Astrocyte (in vitro differentiated cells and primary cell): Measurements from ENCODE around the gene IKZF2. TPM values are rescaled to one million over a fixed set of nuclear protein-coding genes. Genes with fewer than 3 reads are reported as not detected.

Experiments used
- DNase-seq: peaks from one replicate; pipeline ENCODE4 v3.0.0-alpha.2; 2010; ENCODE audit warnings: low read depth
- FAIRE-seq: peaks from 2 replicates; lab custom pipeline; 2011; peaks lifted over from hg19 to GRCh38; lab: Jason Lieb, UNC
- H2AFZ ChIP-seq: 2 replicates; pipeline ENCODE4 v1.6.0; 2012; ENCODE audit warnings: low read depth, low read length, inconsistent platforms
- H3K27ac ChIP-seq: 2 replicates; pipeline ENCODE4 v1.5.1; 2011; ENCODE audit warnings: low read depth, low read length, inconsistent platforms
- H3K27me3 ChIP-seq: 2 replicates; pipeline ENCODE4 v1.6.0; 2011; ENCODE audit warnings: low read length, inconsistent platforms; ENCODE audit not compliant: insufficient read depth
- H3K36me3 ChIP-seq: 2 replicates; pipeline ENCODE4 v1.5.1; 2011; ENCODE audit warnings: low read length, inconsistent platforms; ENCODE audit not compliant: insufficient read depth
- H3K4me1 ChIP-seq: 2 replicates; pipeline ENCODE4 v1.5.1; 2011; ENCODE audit warnings: low read length, inconsistent platforms; ENCODE audit not compliant: insufficient read depth
- H3K4me2 ChIP-seq: 2 replicates; pipeline ENCODE4 v1.6.0; 2012; ENCODE audit warnings: low read length, inconsistent platforms
- H3K4me3 ChIP-seq: 2 replicates; pipeline ENCODE4 v1.5.1; 2011; ENCODE audit warnings: low read depth, mild to moderate bottlenecking, low read length, inconsistent platforms; ENCODE audit not compliant: insufficient read depth
- H3K79me2 ChIP-seq: 2 replicates; pipeline ENCODE4 v1.6.0; 2012; ENCODE audit warnings: mild to moderate bottlenecking, low read length, inconsistent platforms; ENCODE audit not compliant: insufficient read depth
- H3K9ac ChIP-seq: 2 replicates; pipeline ENCODE4 v1.6.0; 2012; ENCODE audit warnings: mild to moderate bottlenecking, low read length, inconsistent platforms
- H3K9me3 ChIP-seq: 2 replicates; pipeline ENCODE4 v1.5.1; 2012; ENCODE audit warnings: low read depth, mild to moderate bottlenecking, low read length, inconsistent platforms; ENCODE audit not compliant: insufficient read depth
- H4K20me1 ChIP-seq: 2 replicates; pipeline ENCODE4 v1.6.0; 2012; ENCODE audit warnings: low read length, inconsistent platforms; ENCODE audit not compliant: insufficient read depth
- H3K27ac Mint-ChIP-seq: one replicate; pipeline ENCODE4 v1.8.0; 2021; ENCODE audit warnings: mild to moderate bottlenecking, mixed read lengths; ENCODE audit not compliant: unreplicated experiment
- H3K27me3 Mint-ChIP-seq: one replicate; pipeline ENCODE4 v1.8.0; 2021; ENCODE audit warnings: low read depth, mixed read lengths; ENCODE audit not compliant: unreplicated experiment
- H3K36me3 Mint-ChIP-seq: one replicate; pipeline ENCODE4 v1.8.0; 2021; ENCODE audit warnings: low read depth, mixed read lengths; ENCODE audit not compliant: unreplicated experiment
- H3K4me1 Mint-ChIP-seq: one replicate; pipeline ENCODE4 v1.8.0; 2021; ENCODE audit warnings: low read depth, mixed read lengths; ENCODE audit not compliant: unreplicated experiment
- H3K4me3 Mint-ChIP-seq: one replicate; pipeline ENCODE4 v1.8.0; 2021; ENCODE audit warnings: mild to moderate bottlenecking, moderate library complexity, mixed read lengths; ENCODE audit not compliant: unreplicated experiment
- H3K9me3 Mint-ChIP-seq: one replicate; pipeline ENCODE4 v1.8.0; 2021; ENCODE audit warnings: mild to moderate bottlenecking, mixed read lengths; ENCODE audit not compliant: unreplicated experiment
- EZH2 ChIP-seq: IDR thresholded peaks from 2 replicates; pipeline ENCODE4 v1.6.1; 2012; ENCODE audit warnings: mild to moderate bottlenecking, low read length, inconsistent platforms; ENCODE audit not compliant: insufficient read depth
- total RNA-seq: library from RNA; stranded (reverse); gene quantifications from 2 replicates; pipeline ENCODE4 v1.2.1, GENCODE V29; 2021
- TF ChIP-seq, protein P1 (sequence below): IDR thresholded peaks from 2 replicates; pipeline ENCODE4 v1.5.1; 2011; ENCODE audit warnings: low read depth, mild to moderate bottlenecking, inconsistent platforms, low read length, moderate library complexity; ENCODE audit not compliant: insufficient read depth

The IKZF2 gene
- total RNA-seq, 1 donor from 2014 or later, result 15.5 TPM

DNA sequence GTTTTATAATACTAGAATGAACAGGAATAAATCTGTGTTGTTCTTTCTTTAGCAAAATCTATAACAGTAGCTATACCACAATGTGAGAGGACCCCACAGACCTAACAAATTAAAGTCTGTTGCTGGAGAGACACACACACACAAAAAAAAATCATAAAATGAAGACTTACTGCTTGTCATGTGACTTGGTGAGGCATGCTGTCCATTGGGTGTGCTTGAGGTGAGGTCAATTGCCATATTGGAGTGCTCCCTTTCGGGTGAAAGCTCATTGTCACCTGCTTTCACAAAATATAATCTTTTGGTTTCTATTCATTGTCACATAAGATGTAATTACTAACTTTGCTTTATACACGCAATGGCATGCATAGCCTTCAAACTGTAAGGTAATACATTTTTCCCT is 3.9 kb downstream of the IKZF2 start:
- FAIRE-seq, result no peak
- no peaks in the 10 kb centered on the region for H3K4me1 ChIP-seq
- Mint-ChIP-seq H3K4me1 (peaks cover 12% of the 10 kb centered on the region), H3K36me3 (no peaks in the 10 kb centered on the region), H3K9me3 (no peaks in the 10 kb centered on the region), H3K27me3 (no peaks in the 10 kb centered on the region), H3K4me3 (no peak overlapping the region), H3K27ac (no peak overlapping the region)
- DNase-seq, result no peak
- H3K4me2 ChIP-seq, result no peak overlapping the region
- H3K27ac ChIP-seq, result no peak overlapping the region
- no peaks in the 10 kb centered on the region for H3K9me3 ChIP-seq
- no peak overlapping the region for H3K4me3 ChIP-seq
- no peak overlapping the region for H3K9ac ChIP-seq
- H3K79me2 ChIP-seq, result no peaks in the 10 kb centered on the region
- TF ChIP-seq, protein P1, sequence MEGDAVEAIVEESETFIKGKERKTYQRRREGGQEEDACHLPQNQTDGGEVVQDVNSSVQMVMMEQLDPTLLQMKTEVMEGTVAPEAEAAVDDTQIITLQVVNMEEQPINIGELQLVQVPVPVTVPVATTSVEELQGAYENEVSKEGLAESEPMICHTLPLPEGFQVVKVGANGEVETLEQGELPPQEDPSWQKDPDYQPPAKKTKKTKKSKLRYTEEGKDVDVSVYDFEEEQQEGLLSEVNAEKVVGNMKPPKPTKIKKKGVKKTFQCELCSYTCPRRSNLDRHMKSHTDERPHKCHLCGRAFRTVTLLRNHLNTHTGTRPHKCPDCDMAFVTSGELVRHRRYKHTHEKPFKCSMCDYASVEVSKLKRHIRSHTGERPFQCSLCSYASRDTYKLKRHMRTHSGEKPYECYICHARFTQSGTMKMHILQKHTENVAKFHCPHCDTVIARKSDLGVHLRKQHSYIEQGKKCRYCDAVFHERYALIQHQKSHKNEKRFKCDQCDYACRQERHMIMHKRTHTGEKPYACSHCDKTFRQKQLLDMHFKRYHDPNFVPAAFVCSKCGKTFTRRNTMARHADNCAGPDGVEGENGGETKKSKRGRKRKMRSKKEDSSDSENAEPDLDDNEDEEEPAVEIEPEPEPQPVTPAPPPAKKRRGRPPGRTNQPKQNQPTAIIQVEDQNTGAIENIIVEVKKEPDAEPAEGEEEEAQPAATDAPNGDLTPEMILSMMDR, result no peak
- no peak for TF ChIP-seq EZH2
- no peaks in the 10 kb centered on the region for H3K27me3 ChIP-seq
- H3K36me3 ChIP-seq, result no peaks in the 10 kb centered on the region
- no peaks in the 10 kb centered on the region for H4K20me1 ChIP-seq
- no peak overlapping the region for H2AFZ ChIP-seq

DNA sequence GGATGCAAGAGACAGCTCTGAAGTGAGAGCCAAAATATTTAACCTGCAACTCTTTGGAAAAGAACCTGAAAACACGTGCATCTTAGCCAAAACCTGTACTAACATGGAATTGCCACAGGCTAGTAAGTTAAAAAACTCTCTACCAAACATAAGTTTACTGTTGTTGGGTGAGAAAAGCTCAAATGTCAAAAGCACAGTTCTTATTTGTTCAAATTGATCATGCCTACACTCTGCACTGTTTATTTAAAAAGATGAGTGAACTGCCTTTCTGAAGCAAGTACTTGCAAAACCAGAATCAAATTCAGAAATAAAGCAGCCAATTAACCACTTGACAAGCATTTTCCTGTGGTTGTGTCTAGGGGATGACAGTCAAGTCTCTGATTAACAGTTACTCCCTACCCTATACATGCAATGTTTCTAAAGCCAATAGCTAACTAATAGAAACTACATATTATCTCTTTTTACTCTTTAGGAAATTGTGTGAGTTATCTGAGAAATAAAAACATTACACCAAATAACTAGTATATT is 5.6 kb downstream of the IKZF2 start:
- Histone ChIP-seq H4K20me1 (no peaks in the 10 kb centered on the region), H3K4me1 (no peaks in the 10 kb centered on the region), H3K27ac (no peak overlapping the region), H3K9me3 (no peaks in the 10 kb centered on the region), H3K27me3 (no peaks in the 10 kb centered on the region), H3K36me3 (no peaks in the 10 kb centered on the region), H3K79me2 (no peaks in the 10 kb centered on the region), H2AFZ (no peak overlapping the region), H3K4me2 (no peak overlapping the region), H3K9ac (no peak overlapping the region), H3K4me3 (no peak overlapping the region)
- no peaks in the 10 kb centered on the region for H3K36me3 Mint-ChIP-seq
- H3K4me3 Mint-ChIP-seq, result no peak overlapping the region
- TF ChIP-seq EZH2, result no peak
- TF ChIP-seq, protein P1, result no peak
- no peak for FAIRE-seq
- no peaks in the 10 kb centered on the region for H3K9me3 Mint-ChIP-seq
- no peaks in the 10 kb centered on the region for H3K27me3 Mint-ChIP-seq
- no peak overlapping the region for H3K27ac Mint-ChIP-seq
- DNase-seq, result no peak
- H3K4me1 Mint-ChIP-seq, result peaks cover 9% of the 10 kb centered on the region

DNA sequence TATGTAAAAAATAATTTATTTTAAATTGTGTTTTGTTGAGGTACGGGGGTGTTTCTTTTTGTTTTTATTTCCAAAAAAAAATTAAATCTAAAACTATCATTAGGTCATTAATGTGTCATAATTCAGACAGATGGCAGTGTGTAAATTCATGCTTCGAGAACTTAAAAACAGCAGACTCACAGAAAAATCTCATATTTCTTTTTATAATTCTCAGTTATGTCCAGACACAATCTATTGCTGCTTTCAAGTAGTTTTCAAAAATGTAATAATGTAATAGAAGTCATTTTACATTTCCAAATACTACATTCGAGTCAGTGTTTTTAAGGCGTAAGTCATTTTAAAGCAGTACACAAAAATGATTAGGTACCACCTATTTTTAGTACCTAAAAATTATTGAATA is 14.3 kb downstream of the IKZF2 start:
- no peaks in the 10 kb centered on the region for H3K27me3 ChIP-seq
- no peak for DNase-seq
- Mint-ChIP-seq H3K4me1 (no peaks in the 10 kb centered on the region), H3K27me3 (no peaks in the 10 kb centered on the region), H3K9me3 (peaks cover 1% of the 10 kb centered on the region), H3K4me3 (no peak overlapping the region), H3K36me3 (no peaks in the 10 kb centered on the region), H3K27ac (no peak overlapping the region)
- no peak for FAIRE-seq
- TF ChIP-seq, protein P1, result no peak
- no peak for TF ChIP-seq EZH2
- H3K27ac ChIP-seq, result no peak overlapping the region
- no peak overlapping the region for H2AFZ ChIP-seq
- H4K20me1 ChIP-seq, result no peaks in the 10 kb centered on the region
- H3K79me2 ChIP-seq, result no peaks in the 10 kb centered on the region
- no peak overlapping the region for H3K9ac ChIP-seq
- H3K9me3 ChIP-seq, result no peaks in the 10 kb centered on the region
- no peaks in the 10 kb centered on the region for H3K4me1 ChIP-seq
- no peak overlapping the region for H3K4me2 ChIP-seq
- no peak overlapping the region for H3K4me3 ChIP-seq
- no peaks in the 10 kb centered on the region for H3K36me3 ChIP-seq
